LNCaP clone FGC (cell line): ENCODE results near the gene SOX5.

Source experiments
- DNase-seq: peaks from one replicate; pipeline ENCODE4 v3.0.0-alpha.2; 2011; ENCODE audit warnings: low read depth
- H3K4me3 ChIP-seq: 2 replicates; pipeline ENCODE4 v1.5.1; 2011; ENCODE audit warnings: mild to moderate bottlenecking, low read depth, low read length, control low read depth
- TF ChIP-seq, protein P1 (sequence below): IDR thresholded peaks from 2 replicates; pipeline ENCODE4 v1.5.1; 2012; ENCODE audit warnings: mild to moderate bottlenecking; ENCODE audit not compliant: control insufficient read depth, insufficient read depth; ENCODE audit errors: extremely low read depth

Gene SOX5

DNA sequence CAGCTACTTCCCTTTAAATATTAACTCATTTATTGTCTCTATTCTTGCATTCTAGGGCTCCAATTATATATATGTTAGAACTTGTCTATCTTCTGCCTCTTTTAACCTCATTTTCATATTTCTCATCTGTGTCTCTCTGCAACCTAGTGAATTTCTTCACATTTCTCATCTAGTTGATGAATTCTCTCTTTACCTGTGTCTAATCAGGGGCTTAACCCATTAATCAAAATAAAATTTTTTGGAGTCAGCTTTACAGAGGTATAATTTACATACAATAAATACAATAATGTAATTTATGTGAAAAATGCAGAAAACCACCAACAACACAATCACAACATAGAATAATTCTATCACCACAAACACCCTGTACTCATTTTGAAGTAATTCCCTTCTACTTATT, 255.2 kb downstream of the SOX5 start:
- TF ChIP-seq, protein P1, sequence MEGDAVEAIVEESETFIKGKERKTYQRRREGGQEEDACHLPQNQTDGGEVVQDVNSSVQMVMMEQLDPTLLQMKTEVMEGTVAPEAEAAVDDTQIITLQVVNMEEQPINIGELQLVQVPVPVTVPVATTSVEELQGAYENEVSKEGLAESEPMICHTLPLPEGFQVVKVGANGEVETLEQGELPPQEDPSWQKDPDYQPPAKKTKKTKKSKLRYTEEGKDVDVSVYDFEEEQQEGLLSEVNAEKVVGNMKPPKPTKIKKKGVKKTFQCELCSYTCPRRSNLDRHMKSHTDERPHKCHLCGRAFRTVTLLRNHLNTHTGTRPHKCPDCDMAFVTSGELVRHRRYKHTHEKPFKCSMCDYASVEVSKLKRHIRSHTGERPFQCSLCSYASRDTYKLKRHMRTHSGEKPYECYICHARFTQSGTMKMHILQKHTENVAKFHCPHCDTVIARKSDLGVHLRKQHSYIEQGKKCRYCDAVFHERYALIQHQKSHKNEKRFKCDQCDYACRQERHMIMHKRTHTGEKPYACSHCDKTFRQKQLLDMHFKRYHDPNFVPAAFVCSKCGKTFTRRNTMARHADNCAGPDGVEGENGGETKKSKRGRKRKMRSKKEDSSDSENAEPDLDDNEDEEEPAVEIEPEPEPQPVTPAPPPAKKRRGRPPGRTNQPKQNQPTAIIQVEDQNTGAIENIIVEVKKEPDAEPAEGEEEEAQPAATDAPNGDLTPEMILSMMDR, result no peak
- H3K4me3 ChIP-seq, result no peak overlapping the region
- no peak for DNase-seq

DNA sequence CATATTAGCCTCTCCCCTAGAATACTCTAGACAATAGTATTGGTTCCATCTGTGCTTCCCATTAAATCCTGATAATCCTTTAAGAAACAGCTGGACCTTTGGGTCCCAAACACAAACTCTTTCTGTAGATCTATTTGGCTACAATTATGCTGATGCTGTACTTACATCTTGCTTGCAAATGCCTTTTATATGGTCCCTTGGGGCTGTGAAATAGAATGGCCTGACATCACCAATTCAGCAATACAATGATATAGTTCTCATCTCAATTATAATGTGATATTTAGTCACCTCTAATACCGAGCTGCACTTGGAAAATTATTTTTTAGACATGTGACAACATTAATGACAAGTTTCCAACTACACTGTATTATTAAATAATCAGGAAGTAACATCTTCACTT, 261.5 kb downstream of the SOX5 start:
- H3K4me3 ChIP-seq, result no peak overlapping the region

DNA sequence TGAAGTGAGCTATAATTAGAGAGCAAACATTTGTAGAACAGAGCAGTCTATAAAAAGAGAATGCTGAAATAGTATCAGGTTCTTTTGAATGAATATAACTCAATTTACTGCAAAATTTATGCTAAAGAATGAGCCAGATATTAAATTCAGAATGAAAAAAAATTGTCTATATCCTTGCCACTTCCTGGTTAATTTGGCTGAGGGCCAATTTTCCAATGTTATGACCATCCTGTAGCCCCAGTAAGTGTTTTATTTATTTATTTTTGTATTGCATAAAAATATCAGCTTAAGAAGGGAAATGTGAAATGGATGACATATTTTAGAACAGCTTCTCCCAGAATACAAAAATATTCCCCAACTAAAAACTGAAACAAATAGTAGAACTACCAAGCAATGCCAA, 263.4 kb downstream of the SOX5 start:
- no peak for DNase-seq
- H3K4me3 ChIP-seq, result no peak overlapping the region
- TF ChIP-seq, protein P1, result no peak

More for the DNA sequence above, 261.5 kb downstream of the SOX5 start:
- no peak for DNase-seq
- TF ChIP-seq, protein P1, result no peak

DNA sequence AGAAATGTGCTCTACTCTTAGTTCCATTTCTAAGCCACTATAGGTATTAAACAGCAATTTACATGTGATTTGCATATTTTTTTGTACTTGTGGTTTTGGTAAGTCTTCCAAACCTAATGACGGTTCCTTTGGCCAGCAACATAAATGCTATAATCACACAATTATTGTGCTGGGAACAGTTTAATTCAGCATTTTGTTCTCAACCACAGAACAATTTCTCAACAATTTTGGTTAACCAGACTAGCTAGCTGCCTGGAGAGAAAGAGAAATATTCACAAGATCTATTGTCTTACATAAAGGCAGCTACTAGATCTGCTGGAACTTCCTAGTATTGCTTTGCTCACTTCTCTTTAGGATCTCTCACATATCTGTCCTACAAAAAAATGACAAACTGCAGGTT, 265.3 kb downstream of the SOX5 start:
- no peak overlapping the region for H3K4me3 ChIP-seq
- TF ChIP-seq, protein P1, result no peak
- DNase-seq, result no peak

DNA sequence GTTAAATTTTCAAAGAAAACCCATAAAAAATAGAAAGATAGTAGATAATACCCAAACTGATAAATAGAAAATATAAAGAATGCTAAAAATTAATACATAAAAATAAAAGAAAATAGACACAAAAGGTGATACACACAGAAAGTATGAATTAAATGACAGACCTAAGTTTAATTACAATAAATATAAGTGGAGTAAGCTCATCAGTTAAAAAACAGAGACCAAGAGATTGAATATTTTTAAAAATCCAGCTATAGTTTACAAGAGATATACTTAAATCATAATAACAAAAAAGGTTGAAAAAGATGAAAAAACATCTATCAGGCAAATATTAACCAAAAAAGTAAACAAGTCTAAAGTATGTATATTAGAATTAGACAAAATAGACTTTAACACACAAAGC, 268.2 kb downstream of the SOX5 start:
- no peak for DNase-seq
- TF ChIP-seq, protein P1, result no peak
- no peak overlapping the region for H3K4me3 ChIP-seq

DNA sequence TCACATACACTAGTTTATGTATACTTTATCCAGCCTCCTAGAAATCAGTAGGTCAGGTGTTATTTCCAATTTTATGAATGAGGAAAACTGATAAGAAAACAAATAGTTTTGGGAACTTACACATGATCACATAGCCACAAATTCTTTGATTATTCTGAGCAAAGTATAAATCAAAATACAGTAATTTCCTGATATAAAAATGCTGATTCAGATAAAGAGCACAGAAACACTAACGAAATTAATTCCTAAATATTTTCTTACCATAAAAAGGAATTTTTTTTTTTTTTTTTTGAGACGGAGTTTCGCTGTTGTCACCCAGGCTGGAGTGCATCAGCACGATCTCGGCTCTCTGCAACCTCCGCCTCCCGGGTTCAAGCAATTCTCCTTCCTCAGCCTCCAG, 275.4 kb downstream of the SOX5 start:
- TF ChIP-seq, protein P1, result no peak
- no peak for DNase-seq
- no peak overlapping the region for H3K4me3 ChIP-seq

DNA sequence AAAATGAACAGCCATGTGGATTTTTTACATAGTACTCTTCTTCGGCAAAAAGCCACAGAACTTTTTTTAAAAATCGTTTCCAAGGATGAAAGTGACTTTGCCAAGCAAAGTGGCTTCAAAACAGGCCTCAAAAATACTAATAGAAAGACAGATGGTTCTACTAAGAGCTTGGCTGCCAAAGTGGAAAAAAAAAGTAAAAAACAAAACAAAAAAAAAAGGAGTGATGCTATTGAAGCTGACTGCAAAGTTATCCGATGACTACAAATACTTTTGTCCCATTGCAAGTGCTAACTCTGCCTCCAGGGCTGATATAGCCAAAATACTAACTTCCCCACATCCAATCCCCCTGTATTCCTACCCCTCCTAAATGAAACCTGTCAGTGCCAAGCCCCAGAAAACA, 277.6 kb downstream of the SOX5 start:
- H3K4me3 ChIP-seq, result no peak overlapping the region
- DNase-seq, result no peak
- TF ChIP-seq, protein P1, result no peak
